SH-SY5Y (cell line): ENCODE data around the gene ASIC4.

Source experiments
- GATA2 ChIP-seq: IDR thresholded peaks from 2 replicates; pipeline ENCODE4 v1.6.1; 2011; ENCODE audit warnings: mild to moderate bottlenecking, low read depth, low read length
- GATA3 ChIP-seq: IDR thresholded peaks from 2 replicates; pipeline ENCODE4 v1.6.1; 2011; ENCODE audit warnings: low read depth, mild to moderate bottlenecking, low read length, moderate library complexity

DNA sequence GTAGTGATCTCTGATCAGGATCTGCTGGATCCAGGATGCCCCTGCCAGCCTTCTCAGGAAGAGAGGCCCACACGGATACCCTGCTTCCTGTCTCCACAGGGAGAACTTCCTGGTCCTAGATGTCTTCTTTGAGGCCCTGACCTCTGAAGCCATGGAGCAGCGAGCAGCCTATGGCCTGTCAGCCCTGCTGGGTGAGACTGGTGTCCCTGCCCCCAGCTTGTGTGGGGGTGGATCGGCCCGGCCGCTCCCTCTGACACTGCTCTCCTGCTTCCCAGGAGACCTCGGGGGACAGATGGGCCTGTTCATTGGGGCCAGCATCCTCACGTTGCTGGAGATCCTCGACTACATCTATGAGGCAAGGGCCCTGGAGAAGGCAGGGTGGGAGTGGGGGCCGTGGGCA lies 22.7 kb downstream of the ASIC4 start:
- TF ChIP-seq GATA3: no peak
- TF ChIP-seq GATA2: no peak
